ENCODE results near the gene ZMAT3. TPM values are rescaled to one million over a fixed set of nuclear protein-coding genes. Genes with fewer than 3 reads are reported as not detected.

Gene ZMAT3
- total RNA-seq, 3 donors from 2014 or later: 10.4 to 19.5 (median 16.7) TPM

DNA sequence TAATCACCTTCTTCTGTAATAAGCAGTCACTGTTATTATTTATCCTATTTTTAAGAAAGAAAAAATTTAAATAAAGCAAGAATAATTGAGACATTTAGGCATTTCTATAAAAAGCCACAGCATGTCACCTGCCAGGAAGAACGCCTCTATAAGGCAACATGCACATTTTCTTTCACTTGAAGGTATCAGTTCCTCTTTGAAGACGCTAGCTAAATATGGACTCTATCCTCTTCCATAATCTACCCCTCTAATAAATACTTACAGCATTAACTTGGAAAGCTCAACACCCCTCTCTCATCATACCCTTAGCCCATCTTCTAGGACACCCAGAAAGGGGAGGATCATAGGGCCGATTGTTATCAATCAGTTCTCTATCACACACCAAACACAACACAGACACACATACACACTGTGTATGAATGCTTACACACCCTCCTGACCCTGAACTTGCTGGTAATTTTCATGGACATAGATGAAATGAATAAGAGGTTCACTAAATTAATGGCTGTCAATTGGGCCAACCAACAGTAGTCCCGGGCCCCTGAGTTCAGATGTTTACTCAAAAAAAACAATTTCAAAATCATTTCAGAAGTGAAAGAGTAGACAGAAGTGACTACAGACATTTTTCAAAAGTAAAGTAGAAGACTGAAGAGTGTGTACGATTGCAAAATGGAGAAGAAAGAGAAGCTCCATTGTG is 102.5 kb downstream of the ZMAT3 start:
- H3K4me1 ChIP-seq: no peaks in the 10 kb centered on the region
- H3K27me3 ChIP-seq: no peaks in the 10 kb centered on the region
- TF ChIP-seq POLR2AphosphoS5 (IDR thresholded peaks at IDR 0.05): no peak
- TF ChIP-seq POLR2A (IDR thresholded peaks at IDR 0.05): no peak
- TF ChIP-seq, protein P1, sequence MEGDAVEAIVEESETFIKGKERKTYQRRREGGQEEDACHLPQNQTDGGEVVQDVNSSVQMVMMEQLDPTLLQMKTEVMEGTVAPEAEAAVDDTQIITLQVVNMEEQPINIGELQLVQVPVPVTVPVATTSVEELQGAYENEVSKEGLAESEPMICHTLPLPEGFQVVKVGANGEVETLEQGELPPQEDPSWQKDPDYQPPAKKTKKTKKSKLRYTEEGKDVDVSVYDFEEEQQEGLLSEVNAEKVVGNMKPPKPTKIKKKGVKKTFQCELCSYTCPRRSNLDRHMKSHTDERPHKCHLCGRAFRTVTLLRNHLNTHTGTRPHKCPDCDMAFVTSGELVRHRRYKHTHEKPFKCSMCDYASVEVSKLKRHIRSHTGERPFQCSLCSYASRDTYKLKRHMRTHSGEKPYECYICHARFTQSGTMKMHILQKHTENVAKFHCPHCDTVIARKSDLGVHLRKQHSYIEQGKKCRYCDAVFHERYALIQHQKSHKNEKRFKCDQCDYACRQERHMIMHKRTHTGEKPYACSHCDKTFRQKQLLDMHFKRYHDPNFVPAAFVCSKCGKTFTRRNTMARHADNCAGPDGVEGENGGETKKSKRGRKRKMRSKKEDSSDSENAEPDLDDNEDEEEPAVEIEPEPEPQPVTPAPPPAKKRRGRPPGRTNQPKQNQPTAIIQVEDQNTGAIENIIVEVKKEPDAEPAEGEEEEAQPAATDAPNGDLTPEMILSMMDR (IDR thresholded peaks at IDR 0.05): no peak
- no peak for DNase-seq (ENCODE audit: low spot score in 2 of 2)
- no peak overlapping the region for H3K4me3 ChIP-seq
- no peak overlapping the region for H3K27ac ChIP-seq
- peaks cover 0 to 11% of the 10 kb centered on the region in 2 donors for H3K9me3 ChIP-seq
- intact Hi-C loops (cut with DNase I; ENCODE audit: low total_unique reads): no loop called here
- no peaks in the 10 kb centered on the region for H3K36me3 ChIP-seq

Other genes starting within 250 kb of the ZMAT3 start
- gene PIK3CA, start 76.5 kb upstream of the ZMAT3 start, total RNA-seq: 10 to 100 TPM; 34.1 to 43.0 (median 38.4) TPM
- gene KCNMB3, start 179.3 kb upstream of the ZMAT3 start, total RNA-seq: 1 to 10 TPM; 3.7 to 7.3 (median 4.9) TPM

Measured in breast epithelium (tissue), 4 donors.